ENCODE data around the gene TCF4.

TCF4 gene

GRCh38 chr18:55442561-55442960, 145.4 kb downstream of the TCF4 start:
- no peak for DNase-seq (ENCODE audit: extremely low spot score)
- ChIA-PET POLR2A (no interaction called here), CTCF (no interaction called here)
- TF ChIP-seq ZNF384 (IDR thresholded peaks at IDR 0.05) = no peak
- TF ChIP-seq PKNOX1 (IDR thresholded peaks at IDR 0.05) = no peak
- TF ChIP-seq ELF4 (IDR thresholded peaks at IDR 0.05) = no peak
- TF ChIP-seq BHLHE40 (IDR thresholded peaks at IDR 0.05; ENCODE audit: borderline replicate concordance) = no peak
- TF ChIP-seq TARDBP (IDR thresholded peaks at IDR 0.05) = no peak
- TF ChIP-seq FOXA1 (IDR thresholded peaks at IDR 0.05) = no peak
- no peak for TF ChIP-seq FOXM1 (IDR thresholded peaks at IDR 0.05; ENCODE audit: borderline replicate concordance)
- TF ChIP-seq CTBP1 (IDR thresholded peaks at IDR 0.05; ENCODE audit: borderline replicate concordance) = no peak
- TF ChIP-seq FOXK2 (IDR thresholded peaks at IDR 0.05) = no peak
- no peak for TF ChIP-seq LEF1 (IDR thresholded peaks at IDR 0.05; ENCODE audit: borderline replicate concordance)
- no peak for TF ChIP-seq SP1 (IDR thresholded peaks at IDR 0.05)
- no peak for TF ChIP-seq L3MBTL2 (conservative IDR thresholded peaks at IDR 0.05)

GRCh38 chr18:55440988-55441387, 147.0 kb downstream of the TCF4 start:
- CTCF ChIA-PET = no interaction called here
- DNase-seq (ENCODE audit: extremely low spot score) = no peak
- POLR2A ChIA-PET = no interaction called here
- no peak for TF ChIP-seq BHLHE40 (IDR thresholded peaks at IDR 0.05; ENCODE audit: borderline replicate concordance)
- no peak for TF ChIP-seq CTBP1 (IDR thresholded peaks at IDR 0.05; ENCODE audit: borderline replicate concordance)
- TF ChIP-seq LEF1 (IDR thresholded peaks at IDR 0.05; ENCODE audit: borderline replicate concordance) = no peak
- TF ChIP-seq HDGF (IDR thresholded peaks at IDR 0.05; ENCODE audit: borderline replicate concordance) = no peak
- no peak for TF ChIP-seq ZNF384 (IDR thresholded peaks at IDR 0.05)
- no peak for TF ChIP-seq SUZ12 (IDR thresholded peaks at IDR 0.05)
- TF ChIP-seq NFRKB (IDR thresholded peaks at IDR 0.05) = no peak

- DNase-seq (ENCODE audit: extremely low spot score) = no peak
- ChIA-PET POLR2A (no interaction called here), CTCF (no interaction called here)
- TF ChIP-seq BHLHE40 (IDR thresholded peaks at IDR 0.05; ENCODE audit: borderline replicate concordance) (no peak), ARNT (IDR thresholded peaks at IDR 0.05) (no peak), SP1 (IDR thresholded peaks at IDR 0.05) (no peak), ZNF384 (IDR thresholded peaks at IDR 0.05) (no peak), FOXK2 (IDR thresholded peaks at IDR 0.05) (no peak), LEF1 (IDR thresholded peaks at IDR 0.05; ENCODE audit: borderline replicate concordance) (no peak), TARDBP (IDR thresholded peaks at IDR 0.05) (no peak), CTBP1 (IDR thresholded peaks at IDR 0.05; ENCODE audit: borderline replicate concordance) (no peak), L3MBTL2 (conservative IDR thresholded peaks at IDR 0.05) (no peak), FOXA1 (IDR thresholded peaks at IDR 0.05) (no peak), SUZ12 (IDR thresholded peaks at IDR 0.05) (no peak), PKNOX1 (IDR thresholded peaks at IDR 0.05) (no peak), HDGF (IDR thresholded peaks at IDR 0.05; ENCODE audit: borderline replicate concordance) (no peak), NFRKB (IDR thresholded peaks at IDR 0.05) (no peak), ELF4 (IDR thresholded peaks at IDR 0.05) (no peak), FOXM1 (IDR thresholded peaks at IDR 0.05; ENCODE audit: borderline replicate concordance) (no peak)
Measured at GRCh38 chr18:55439056-55439455, 148.9 kb downstream of the TCF4 start.

- DNase-seq (ENCODE audit: extremely low spot score) = no peak
- CTCF ChIA-PET = no interaction called here
- TF ChIP-seq TARDBP (IDR thresholded peaks at IDR 0.05) (no peak), ELF4 (IDR thresholded peaks at IDR 0.05) (no peak), ZNF384 (IDR thresholded peaks at IDR 0.05) (no peak), BHLHE40 (IDR thresholded peaks at IDR 0.05; ENCODE audit: borderline replicate concordance) (no peak), SP1 (IDR thresholded peaks at IDR 0.05) (no peak), PKNOX1 (IDR thresholded peaks at IDR 0.05) (no peak), FOXA1 (IDR thresholded peaks at IDR 0.05) (no peak), FOXM1 (IDR thresholded peaks at IDR 0.05; ENCODE audit: borderline replicate concordance) (no peak), ARNT (IDR thresholded peaks at IDR 0.05) (no peak), CTBP1 (IDR thresholded peaks at IDR 0.05; ENCODE audit: borderline replicate concordance) (no peak), SUZ12 (IDR thresholded peaks at IDR 0.05) (no peak)
- POLR2A ChIA-PET = no interaction called here
Measured at GRCh38 chr18:55435592-55435991, 152.4 kb downstream of the TCF4 start.

GRCh38 chr18:55433648-55434047, 154.3 kb downstream of the TCF4 start:
- CTCF ChIA-PET = no interaction called here

More at GRCh38 chr18:55433648-55434047, 154.3 kb downstream of the TCF4 start:
- DNase-seq (ENCODE audit: extremely low spot score) = no peak
- POLR2A ChIA-PET = no interaction called here
- TF ChIP-seq PKNOX1 (IDR thresholded peaks at IDR 0.05) (no peak), TARDBP (IDR thresholded peaks at IDR 0.05) (no peak), ZNF384 (IDR thresholded peaks at IDR 0.05) (no peak), ELF4 (IDR thresholded peaks at IDR 0.05) (no peak), LEF1 (IDR thresholded peaks at IDR 0.05; ENCODE audit: borderline replicate concordance) (no peak), HDGF (IDR thresholded peaks at IDR 0.05; ENCODE audit: borderline replicate concordance) (no peak), BHLHE40 (IDR thresholded peaks at IDR 0.05; ENCODE audit: borderline replicate concordance) (no peak), FOXA1 (IDR thresholded peaks at IDR 0.05) (no peak), CTBP1 (IDR thresholded peaks at IDR 0.05; ENCODE audit: borderline replicate concordance) (no peak), FOXM1 (IDR thresholded peaks at IDR 0.05; ENCODE audit: borderline replicate concordance) (no peak), SP1 (IDR thresholded peaks at IDR 0.05) (no peak), NFRKB (IDR thresholded peaks at IDR 0.05) (no peak), ARNT (IDR thresholded peaks at IDR 0.05) (no peak)

Data from HEK293T (cell line).